ENCODE results near the gene ARL5B. TPM values are rescaled to one million over a fixed set of nuclear protein-coding genes. Genes with fewer than 3 reads are reported as not detected.
"Not testable (repeated sequence)": the region's sequence is repeated elsewhere in the genome, so short reads cannot be mapped to it uniquely, and the experiment has no call there.

Gene ARL5B
- total RNA-seq, 1 donor from 2014 or later = 22.9 TPM

GRCh38 chr10:18635995-18636394 is 23.2 kb upstream of the ARL5B start:
- Mint-ChIP-seq H3K27me3 (ENCODE audit: unreplicated experiment) (no peaks in the 10 kb centered on the region), H3K27ac (ENCODE audit: unreplicated experiment) (no peak overlapping the region), H3K9me3 (ENCODE audit: unreplicated experiment) (no peaks in the 10 kb centered on the region), H3K4me1 (ENCODE audit: unreplicated experiment) (no peaks in the 10 kb centered on the region), H3K4me3 (ENCODE audit: unreplicated experiment) (no peak overlapping the region), H3K36me3 (ENCODE audit: low read depth, unreplicated experiment) (no peaks in the 10 kb centered on the region)
- TF ChIP-seq CTCF (IDR thresholded peaks at IDR 0.05; ENCODE audit: unreplicated experiment) = no peak
- no peak for DNase-seq (ENCODE audit: low spot score)

GRCh38 chr10:18637400-18637799 is 21.8 kb upstream of the ARL5B start:
- DNase-seq (ENCODE audit: low spot score); H3K36me3 Mint-ChIP-seq (ENCODE audit: low read depth, unreplicated experiment); H3K27me3 Mint-ChIP-seq (ENCODE audit: unreplicated experiment); H3K9me3 Mint-ChIP-seq (ENCODE audit: unreplicated experiment); H3K4me3 Mint-ChIP-seq (ENCODE audit: unreplicated experiment); H3K27ac Mint-ChIP-seq (ENCODE audit: unreplicated experiment); H3K4me1 Mint-ChIP-seq (ENCODE audit: unreplicated experiment): not testable (repeated sequence)

- DNase-seq (ENCODE audit: low spot score); H3K36me3 Mint-ChIP-seq (ENCODE audit: low read depth, unreplicated experiment); H3K4me3 Mint-ChIP-seq (ENCODE audit: unreplicated experiment); H3K9me3 Mint-ChIP-seq (ENCODE audit: unreplicated experiment); H3K4me1 Mint-ChIP-seq (ENCODE audit: unreplicated experiment); H3K27me3 Mint-ChIP-seq (ENCODE audit: unreplicated experiment); H3K27ac Mint-ChIP-seq (ENCODE audit: unreplicated experiment): not testable (repeated sequence)
Measured at GRCh38 chr10:18639719-18640118, 19.5 kb upstream of the ARL5B start.

GRCh38 chr10:18647151-18647550 is 12.1 kb upstream of the ARL5B start:
- TF ChIP-seq CTCF (IDR thresholded peaks at IDR 0.05; ENCODE audit: unreplicated experiment) = no peak
- Mint-ChIP-seq H3K27me3 (ENCODE audit: unreplicated experiment) (no peaks in the 10 kb centered on the region), H3K36me3 (ENCODE audit: low read depth, unreplicated experiment) (no peaks in the 10 kb centered on the region), H3K27ac (ENCODE audit: unreplicated experiment) (no peak overlapping the region), H3K9me3 (ENCODE audit: unreplicated experiment) (no peaks in the 10 kb centered on the region), H3K4me1 (ENCODE audit: unreplicated experiment) (peaks cover 6% of the 10 kb centered on the region), H3K4me3 (ENCODE audit: unreplicated experiment) (no peak overlapping the region)
- DNase-seq (ENCODE audit: low spot score) = no peak

- TF ChIP-seq CTCF (IDR thresholded peaks at IDR 0.05; ENCODE audit: unreplicated experiment) = no peak
- no peak overlapping the region for H3K27ac Mint-ChIP-seq (ENCODE audit: unreplicated experiment)
- H3K36me3 Mint-ChIP-seq (ENCODE audit: low read depth, unreplicated experiment) = no peaks in the 10 kb centered on the region
- peaks cover 6% of the 10 kb centered on the region for H3K4me1 Mint-ChIP-seq (ENCODE audit: unreplicated experiment)
- DNase-seq (ENCODE audit: low spot score) = no peak
- H3K9me3 Mint-ChIP-seq (ENCODE audit: unreplicated experiment) = no peaks in the 10 kb centered on the region
- no peaks in the 10 kb centered on the region for H3K27me3 Mint-ChIP-seq (ENCODE audit: unreplicated experiment)
- no peak overlapping the region for H3K4me3 Mint-ChIP-seq (ENCODE audit: unreplicated experiment)
Measured at GRCh38 chr10:18647945-18648344, 11.3 kb upstream of the ARL5B start.

- H3K36me3 Mint-ChIP-seq (ENCODE audit: low read depth, unreplicated experiment) = no peaks in the 10 kb centered on the region
- no peak overlapping the region for H3K4me3 Mint-ChIP-seq (ENCODE audit: unreplicated experiment)
- no peak for DNase-seq (ENCODE audit: low spot score)
- no peaks in the 10 kb centered on the region for H3K27me3 Mint-ChIP-seq (ENCODE audit: unreplicated experiment)
- peaks cover 6% of the 10 kb centered on the region for H3K4me1 Mint-ChIP-seq (ENCODE audit: unreplicated experiment)
- TF ChIP-seq CTCF (IDR thresholded peaks at IDR 0.05; ENCODE audit: unreplicated experiment) = no peak
- H3K27ac Mint-ChIP-seq (ENCODE audit: unreplicated experiment) = no peak overlapping the region
- H3K9me3 Mint-ChIP-seq (ENCODE audit: unreplicated experiment) = no peaks in the 10 kb centered on the region
Measured at GRCh38 chr10:18649364-18649959, 9.8 kb upstream of the ARL5B start.
